ENCODE results near the gene RAD51B. TPM values are rescaled to one million over a fixed set of nuclear protein-coding genes. Genes with fewer than 3 reads are reported as not detected.
"Not testable (repeated sequence)": the region's sequence is repeated elsewhere in the genome, so short reads cannot be mapped to it uniquely, and the experiment has no call there.

Gene RAD51B
- total and polyA plus RNA-seq, 8 donors, result 1.8 to 30.7 (median 15.3) TPM

DNA sequence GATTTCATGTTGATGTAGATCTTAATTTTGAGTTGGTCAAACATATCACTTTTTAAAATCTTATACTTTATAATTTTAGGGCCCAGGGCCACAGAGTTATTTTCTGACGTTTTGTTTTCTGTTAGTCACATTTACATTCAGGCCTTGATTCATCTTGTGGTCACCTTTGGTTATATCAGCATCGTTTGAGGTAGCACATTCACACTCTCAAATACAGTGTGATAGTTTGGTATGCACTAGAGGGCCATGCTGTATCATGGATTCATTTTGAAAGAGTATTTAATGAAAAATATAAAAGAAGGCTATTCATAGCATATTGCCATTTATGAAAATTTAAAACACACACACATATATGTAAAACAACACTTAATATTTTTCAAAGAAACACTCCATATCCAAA is 274.6 kb downstream of the RAD51B start:
- intact Hi-C loops (cut with DNase I; ENCODE audit: low total_unique reads), result no loop called here
- Histone ChIP-seq H3K9me3 (no peaks in the 10 kb centered on the region), H3K4me3 (no peak overlapping the region), H3K36me3 (no peaks in the 10 kb centered on the region), H3K27ac (no peak overlapping the region), H3K4me1 (peaks cover 0 to 19% (median 2%) of the 10 kb centered on the region in 4 donors), H3K27me3 (no peaks in the 10 kb centered on the region)
- TF ChIP-seq POLR2A (IDR thresholded peaks at IDR 0.05), result no peak
- TF ChIP-seq, protein P1, sequence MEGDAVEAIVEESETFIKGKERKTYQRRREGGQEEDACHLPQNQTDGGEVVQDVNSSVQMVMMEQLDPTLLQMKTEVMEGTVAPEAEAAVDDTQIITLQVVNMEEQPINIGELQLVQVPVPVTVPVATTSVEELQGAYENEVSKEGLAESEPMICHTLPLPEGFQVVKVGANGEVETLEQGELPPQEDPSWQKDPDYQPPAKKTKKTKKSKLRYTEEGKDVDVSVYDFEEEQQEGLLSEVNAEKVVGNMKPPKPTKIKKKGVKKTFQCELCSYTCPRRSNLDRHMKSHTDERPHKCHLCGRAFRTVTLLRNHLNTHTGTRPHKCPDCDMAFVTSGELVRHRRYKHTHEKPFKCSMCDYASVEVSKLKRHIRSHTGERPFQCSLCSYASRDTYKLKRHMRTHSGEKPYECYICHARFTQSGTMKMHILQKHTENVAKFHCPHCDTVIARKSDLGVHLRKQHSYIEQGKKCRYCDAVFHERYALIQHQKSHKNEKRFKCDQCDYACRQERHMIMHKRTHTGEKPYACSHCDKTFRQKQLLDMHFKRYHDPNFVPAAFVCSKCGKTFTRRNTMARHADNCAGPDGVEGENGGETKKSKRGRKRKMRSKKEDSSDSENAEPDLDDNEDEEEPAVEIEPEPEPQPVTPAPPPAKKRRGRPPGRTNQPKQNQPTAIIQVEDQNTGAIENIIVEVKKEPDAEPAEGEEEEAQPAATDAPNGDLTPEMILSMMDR (IDR thresholded peaks at IDR 0.05), result no peak
- TF ChIP-seq EP300 (IDR thresholded peaks at IDR 0.05), result no peak
- no peak for TF ChIP-seq POLR2AphosphoS5 (IDR thresholded peaks at IDR 0.05)
- 54 to 69% (median 62%) methylated on average over 2 of the region's 2 CpGs for whole genome bisulfite sequencing, 5 donors
- DNase-seq, result no peak

DNA sequence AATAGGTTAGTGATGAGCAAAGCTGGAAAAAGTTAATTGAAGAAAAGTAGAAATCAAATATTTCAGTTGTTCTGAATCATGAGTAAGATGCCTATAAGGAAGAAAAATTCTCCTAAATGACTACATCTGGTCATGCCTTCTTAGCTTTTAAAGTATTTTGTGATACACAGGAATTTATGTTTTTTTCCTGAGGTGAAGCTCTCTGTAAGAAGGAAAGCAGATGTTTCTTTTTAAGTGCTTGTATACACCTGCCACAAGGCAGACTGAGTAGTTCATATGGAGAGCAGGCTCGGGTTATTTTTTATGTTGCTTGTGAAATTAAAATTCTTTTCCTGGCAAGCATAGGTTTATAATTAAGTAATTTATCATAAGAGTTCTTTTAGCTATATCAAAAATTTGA is 275.2 kb downstream of the RAD51B start:
- Histone ChIP-seq H3K4me1 (peaks cover 0 to 21% (median 0%) of the 10 kb centered on the region in 4 donors), H3K27ac (no peak overlapping the region), H3K9me3 (no peaks in the 10 kb centered on the region), H3K36me3 (no peaks in the 10 kb centered on the region), H3K27me3 (no peaks in the 10 kb centered on the region), H3K4me3 (no peak overlapping the region)
- TF ChIP-seq POLR2AphosphoS5 (IDR thresholded peaks at IDR 0.05), result no peak
- 67 to 80% (median 74%) methylated on average over 1 of the region's 1 CpG for WGBS, 5 donors
- DNase-seq, result no peak
- intact Hi-C loops (cut with DNase I; ENCODE audit: low total_unique reads), result no loop called here

DNA sequence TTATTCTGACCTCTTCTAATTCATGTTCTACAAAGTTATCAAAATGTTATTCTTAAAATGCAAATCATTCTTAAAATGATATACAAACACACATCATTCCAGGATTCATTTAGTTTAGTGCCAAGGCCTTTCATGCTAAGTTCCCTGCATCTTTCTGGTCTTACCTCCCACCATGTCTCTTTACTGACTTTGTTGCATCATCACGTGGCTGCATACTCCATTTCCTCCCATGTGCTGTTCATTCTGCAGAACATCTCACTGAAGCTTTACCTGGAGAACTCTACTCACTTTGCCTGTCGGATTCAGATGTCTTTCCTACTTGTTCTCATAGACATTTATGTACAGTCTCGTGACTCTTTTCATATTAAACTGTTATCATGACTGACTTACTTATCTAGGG is 278.1 kb downstream of the RAD51B start:
- intact Hi-C loops (cut with DNase I; ENCODE audit: low total_unique reads), result no loop called here
- 38 to 64% (median 46%) methylated on average over 3 of the region's 3 CpGs for whole genome bisulfite sequencing, 5 donors

DNA sequence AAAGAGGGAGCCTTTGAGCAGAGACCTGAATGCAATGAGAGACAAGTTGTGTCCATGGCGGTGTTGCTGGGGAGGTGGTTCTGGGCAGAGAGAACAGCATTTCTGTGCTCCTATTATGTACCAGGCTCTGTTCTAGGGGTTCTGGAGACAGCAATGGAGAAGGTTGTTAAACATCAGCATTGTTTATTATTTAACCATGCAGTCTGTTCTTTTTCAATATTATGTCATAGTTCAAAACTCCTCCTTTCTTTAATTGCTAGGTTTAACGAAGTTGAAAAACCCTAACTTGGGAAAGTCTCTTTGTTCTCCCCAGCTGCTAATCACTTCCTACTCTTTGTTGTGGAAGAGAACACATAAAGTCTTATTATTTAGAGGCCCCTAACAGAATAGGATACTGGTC is 279.3 kb downstream of the RAD51B start:
- Histone ChIP-seq H3K27ac (peak overlapping the region in 1 of 5 donors; percentile 66), H3K9me3 (peaks cover 8 to 26% (median 20%) of the 10 kb centered on the region in 4 donors), H3K4me1 (peaks cover 0 to 23% (median 1%) of the 10 kb centered on the region in 4 donors), H3K27me3 (no peaks in the 10 kb centered on the region), H3K36me3 (no peaks in the 10 kb centered on the region), H3K4me3 (no peak overlapping the region)
- TF ChIP-seq POLR2AphosphoS5 (IDR thresholded peaks at IDR 0.05) (no peak), EP300 (IDR thresholded peaks at IDR 0.05) (no peak), POLR2A (IDR thresholded peaks at IDR 0.05) (no peak)
- TF ChIP-seq, protein P1 (IDR thresholded peaks at IDR 0.05), result no peak
- intact Hi-C loops (cut with DNase I; ENCODE audit: low total_unique reads), result no loop called here
- 86 to 93% (median 91%) methylated on average over 2 of the region's 2 CpGs for WGBS, 5 donors
- DNase-seq, result no peak

More for the DNA sequence above, 278.1 kb downstream of the RAD51B start:
- H3K27me3 ChIP-seq, result no peaks in the 10 kb centered on the region
- H3K4me1 ChIP-seq, result peaks cover 0 to 21% (median 0%) of the 10 kb centered on the region in 4 donors
- no peaks in the 10 kb centered on the region for H3K36me3 ChIP-seq
- H3K27ac ChIP-seq, result no peak overlapping the region
- no peak overlapping the region for H3K4me3 ChIP-seq
- no peak for DNase-seq
- TF ChIP-seq POLR2AphosphoS5 (IDR thresholded peaks at IDR 0.05), result no peak
- TF ChIP-seq, protein P1 (IDR thresholded peaks at IDR 0.05), result no peak
- H3K9me3 ChIP-seq, result peaks cover 8 to 25% (median 18%) of the 10 kb centered on the region in 4 donors

DNA sequence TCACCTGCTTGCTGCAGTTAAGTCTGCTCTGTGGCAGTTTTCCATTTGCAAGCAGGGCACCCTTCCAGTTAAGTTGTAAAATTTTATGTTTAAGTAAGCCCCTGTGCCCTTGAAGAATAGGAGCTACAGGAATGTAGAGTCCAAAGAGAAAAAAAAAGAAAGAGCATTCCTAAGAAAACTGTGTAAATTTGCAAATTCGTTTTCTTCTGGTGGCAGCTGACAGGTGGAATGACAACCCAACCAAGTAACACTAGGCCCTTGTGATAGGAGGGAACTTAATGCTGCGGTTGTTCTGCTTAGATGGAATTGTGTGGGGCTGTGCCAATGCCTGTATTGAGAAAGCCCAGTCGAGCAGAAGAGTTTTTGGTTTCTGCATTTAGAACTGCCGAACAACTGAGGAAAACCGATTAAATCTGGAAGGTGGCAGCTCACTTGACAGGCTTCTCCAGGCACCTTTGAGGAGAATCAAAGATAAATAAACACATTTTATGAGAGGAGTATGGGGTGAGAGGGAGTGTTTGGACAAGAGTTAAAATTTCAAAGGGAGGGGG is 280.0 kb downstream of the RAD51B start:
- Histone ChIP-seq H3K9me3 (peaks cover 8 to 26% (median 20%) of the 10 kb centered on the region in 4 donors), H3K36me3 (no peaks in the 10 kb centered on the region), H3K27ac (peak overlapping the region in 1 of 5 donors; percentile 66), H3K4me3 (no peak overlapping the region), H3K4me1 (peaks cover 0 to 30% (median 5%) of the 10 kb centered on the region in 4 donors), H3K27me3 (no peaks in the 10 kb centered on the region)
- TF ChIP-seq POLR2A (IDR thresholded peaks at IDR 0.05), result no peak
- no peak for TF ChIP-seq EP300 (IDR thresholded peaks at IDR 0.05)
- no peak for TF ChIP-seq POLR2AphosphoS5 (IDR thresholded peaks at IDR 0.05)
- TF ChIP-seq, protein P1 (IDR thresholded peaks at IDR 0.05), result no peak
- 66 to 80% (median 70%) methylated on average over 5 of the region's 5 CpGs for WGBS, 5 donors
- DNase-seq, result no peak
- intact Hi-C loops (cut with DNase I; ENCODE audit: low total_unique reads), result no loop called here

DNA sequence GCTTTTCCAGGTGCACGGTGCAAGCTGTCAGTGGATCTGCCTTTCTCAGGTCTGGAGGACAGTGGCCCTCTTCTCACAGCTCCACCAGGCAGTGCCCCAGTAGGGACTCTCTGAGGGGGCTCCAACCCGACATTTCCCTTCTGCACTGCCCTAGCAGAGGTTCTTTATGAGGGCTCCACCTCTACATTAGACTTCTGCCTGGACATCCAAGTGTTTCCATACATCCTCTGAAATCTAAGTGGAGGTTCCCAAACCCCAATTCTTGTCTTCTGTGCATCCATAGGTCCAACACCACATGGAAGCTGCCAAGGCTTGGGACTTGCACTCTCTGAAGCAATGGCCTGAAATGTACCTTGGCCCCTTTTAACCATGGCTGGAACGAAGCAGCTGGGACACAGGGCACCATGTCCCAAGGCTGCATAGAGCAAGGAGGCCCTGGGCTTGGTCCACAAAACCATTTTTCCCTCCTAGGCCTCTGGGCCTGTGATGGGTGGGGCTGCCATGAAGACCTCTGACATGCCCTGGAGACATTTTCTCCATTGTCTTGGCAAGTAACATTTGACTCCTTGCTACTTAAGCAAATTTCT is 282.2 kb downstream of the RAD51B start:
- WGBS, 5 donors, result 94 to 100% (median 96%) methylated on average over 3 of the region's 3 CpGs
- H3K9me3 ChIP-seq, result peaks cover 8 to 26% (median 20%) of the 10 kb centered on the region in 4 donors
- not testable (repeated sequence) for H3K27ac ChIP-seq

More for the DNA sequence above, 282.2 kb downstream of the RAD51B start:
- intact Hi-C loops (cut with DNase I; ENCODE audit: low total_unique reads); H3K4me3 ChIP-seq; H3K36me3 ChIP-seq; DNase-seq; H3K27me3 ChIP-seq: not testable (repeated sequence)
- peaks cover 0 to 33% (median 13%) of the 10 kb centered on the region in 4 donors for H3K4me1 ChIP-seq
